GM20431 (cell line): ENCODE data around the gene GATA2.

Source experiments
- in situ Hi-C: fragments of 300-500 bp; cut with MseI, MboI; formaldehyde crosslinking; loops from one replicate; pipeline ENCODE4 v1.15.0; 2020; ENCODE audit warnings: low sequenced_read_pairs; ENCODE audit not compliant: unreplicated experiment

Gene GATA2

DNA sequence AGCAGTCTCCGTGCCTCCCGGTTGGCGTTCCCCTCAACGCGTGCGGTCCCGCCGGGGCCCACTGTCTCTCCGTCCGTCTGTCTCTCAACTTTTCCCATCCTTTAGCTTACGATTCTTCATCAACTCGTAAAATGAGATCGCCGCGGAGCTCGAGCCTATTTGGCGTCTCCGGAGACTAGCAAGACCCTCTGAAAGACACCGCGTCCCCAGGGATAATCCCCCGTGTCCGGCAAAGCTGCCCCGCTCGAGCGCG is 3.4 kb downstream of the GATA2 start:
- in situ Hi-C loops, result no loop called here

DNA sequence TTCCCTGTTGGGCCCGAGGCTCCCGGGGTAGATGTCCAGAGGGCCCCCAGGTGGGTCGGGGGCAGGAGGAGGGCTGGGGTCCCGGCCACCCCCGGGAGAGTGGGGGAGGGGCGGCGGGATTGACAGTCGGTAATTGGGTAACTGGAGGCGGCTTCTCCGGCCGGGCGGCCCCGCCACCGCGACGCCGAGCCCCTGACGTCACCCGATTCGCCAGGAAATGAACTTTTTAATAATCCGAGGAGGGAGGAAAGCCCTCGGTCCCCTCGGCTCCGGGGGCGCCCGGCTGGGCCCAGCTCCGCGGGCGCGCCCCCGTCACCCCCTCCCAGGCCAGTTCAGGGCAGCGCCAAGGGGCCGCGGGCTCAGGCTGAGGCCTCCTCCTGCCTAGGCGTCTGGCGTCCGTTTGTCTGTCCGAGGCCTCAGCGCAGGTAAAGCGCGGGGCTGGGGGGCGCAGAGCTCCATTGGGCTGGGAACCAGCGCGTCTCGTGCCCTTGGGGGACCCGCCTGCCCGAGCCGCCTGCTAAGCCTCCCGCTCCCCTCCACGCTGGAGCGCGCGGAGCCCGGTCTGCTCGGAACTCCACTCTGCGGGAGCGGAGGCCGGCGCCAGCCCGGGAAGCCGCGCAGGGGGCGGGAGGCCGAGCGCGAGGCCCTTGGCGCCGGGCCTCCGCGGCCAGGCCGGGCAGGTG is 3.9 kb downstream of the GATA2 start:
- in situ Hi-C loops, result no loop called here

DNA sequence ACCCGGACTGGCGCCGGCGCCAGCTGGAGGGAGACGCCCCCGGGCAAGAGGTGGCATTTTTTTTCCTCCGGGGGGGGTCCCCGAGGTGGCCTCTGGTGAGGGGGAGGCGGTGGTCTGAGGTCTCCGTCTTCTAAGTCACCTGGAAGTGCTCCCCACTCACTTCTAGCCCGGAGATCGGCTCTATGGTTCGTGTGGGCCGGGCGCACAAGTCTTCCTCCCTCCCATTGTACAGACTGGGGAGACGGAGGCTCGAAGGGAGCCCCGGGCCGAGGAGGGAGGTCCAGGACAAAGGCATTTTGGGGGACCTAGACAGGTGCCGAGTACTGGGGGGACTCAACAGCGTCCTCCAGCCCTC is 4.4 kb downstream of the GATA2 start:
- in situ Hi-C loops, result no loop called here

DNA sequence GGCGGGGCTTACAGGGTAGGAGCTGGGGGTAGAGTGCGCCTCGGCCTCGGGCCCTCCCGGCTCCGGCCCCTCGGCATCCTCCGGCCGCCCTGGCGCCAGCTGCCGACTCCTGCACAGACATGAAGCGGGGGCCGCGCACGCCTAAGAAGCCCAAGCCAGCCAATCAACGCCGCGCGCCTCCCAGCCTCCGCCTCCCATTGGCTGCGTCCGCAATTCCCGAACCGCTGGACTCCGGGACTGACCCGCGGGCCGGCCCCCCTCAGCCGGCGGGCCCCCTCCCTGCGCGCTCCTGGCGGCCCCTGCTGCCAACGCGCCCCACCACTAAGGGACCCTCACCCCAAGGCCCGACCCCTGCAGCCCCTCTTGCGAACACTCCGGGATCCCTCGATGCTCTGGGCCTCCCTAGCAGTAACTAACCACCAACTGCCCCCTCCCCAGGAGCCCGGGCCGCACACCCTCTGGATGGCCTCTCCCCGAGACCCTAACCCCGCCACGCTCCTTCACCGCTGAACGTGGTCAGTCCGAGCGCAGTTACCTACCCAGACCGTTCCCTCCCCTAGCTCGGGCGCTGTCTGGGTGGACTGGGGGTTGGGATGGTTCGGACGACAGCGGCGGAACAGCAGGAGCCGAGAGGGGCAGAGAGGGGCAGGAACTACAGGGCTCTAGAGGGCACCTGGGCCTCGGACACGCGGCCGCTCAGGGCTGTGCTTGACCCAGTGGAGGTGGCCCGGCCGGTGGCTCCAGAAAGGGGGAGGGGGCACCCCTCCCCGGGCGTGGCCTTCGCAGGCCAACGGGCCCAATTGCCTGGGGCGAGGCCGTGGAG is 5.0 kb downstream of the GATA2 start:
- in situ Hi-C loops, result no loop called here

DNA sequence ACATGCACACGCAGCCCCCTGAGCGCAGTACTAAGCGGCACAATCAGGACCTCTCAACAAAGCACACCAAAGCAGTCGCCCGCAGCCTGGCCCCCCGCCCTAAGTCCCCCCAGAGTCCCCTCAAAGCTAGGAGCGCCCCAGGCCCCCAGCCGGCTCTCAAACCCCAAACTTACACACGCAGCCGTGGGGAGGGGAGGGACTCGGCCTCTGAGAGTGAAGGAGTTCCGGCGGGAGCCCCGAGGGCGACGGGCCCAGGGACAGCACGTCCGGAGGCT is 5.5 kb downstream of the GATA2 start:
- in situ Hi-C loops, result no loop called here

DNA sequence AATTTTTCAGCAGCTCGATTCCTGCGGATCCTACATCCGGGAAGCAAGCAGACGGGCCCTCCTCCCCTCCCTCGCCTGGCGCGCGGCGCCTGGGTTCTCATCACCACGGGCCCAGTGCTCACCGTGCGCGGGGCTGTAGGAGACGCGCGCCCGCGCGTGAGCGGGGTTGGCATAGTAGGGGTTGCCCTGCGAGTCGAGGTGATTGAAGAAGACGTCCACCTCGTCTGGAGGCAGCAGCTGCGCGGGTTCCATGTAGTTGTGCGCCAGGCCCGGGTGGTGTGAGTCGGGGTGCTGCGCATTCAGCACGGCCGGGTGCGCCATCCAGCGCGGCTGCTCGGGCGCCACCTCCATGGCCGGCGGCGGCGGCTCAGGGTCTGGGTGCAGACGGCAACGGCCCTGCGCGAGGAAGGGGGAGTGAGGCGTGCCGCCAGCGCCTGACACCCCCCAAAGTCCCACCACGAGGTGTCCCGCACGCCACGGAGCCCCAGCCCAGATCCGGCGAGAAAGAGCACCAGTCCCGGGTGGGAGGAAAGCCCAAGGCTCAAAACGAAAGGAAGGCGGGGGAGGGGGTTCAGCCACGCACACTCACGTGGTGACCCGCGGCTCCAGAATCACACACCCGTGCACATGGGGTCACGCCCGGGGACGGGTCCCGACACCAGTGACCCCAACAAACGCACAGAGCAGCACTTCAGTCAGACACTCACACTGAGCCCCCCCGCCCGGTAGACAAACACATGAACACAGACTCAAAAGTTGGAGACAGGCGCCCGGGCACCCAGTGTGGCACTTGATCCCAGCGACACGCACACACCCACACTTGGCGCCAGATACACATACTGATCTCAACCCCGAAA is 6.1 kb downstream of the GATA2 start:
- in situ Hi-C loops, result no loop called here

DNA sequence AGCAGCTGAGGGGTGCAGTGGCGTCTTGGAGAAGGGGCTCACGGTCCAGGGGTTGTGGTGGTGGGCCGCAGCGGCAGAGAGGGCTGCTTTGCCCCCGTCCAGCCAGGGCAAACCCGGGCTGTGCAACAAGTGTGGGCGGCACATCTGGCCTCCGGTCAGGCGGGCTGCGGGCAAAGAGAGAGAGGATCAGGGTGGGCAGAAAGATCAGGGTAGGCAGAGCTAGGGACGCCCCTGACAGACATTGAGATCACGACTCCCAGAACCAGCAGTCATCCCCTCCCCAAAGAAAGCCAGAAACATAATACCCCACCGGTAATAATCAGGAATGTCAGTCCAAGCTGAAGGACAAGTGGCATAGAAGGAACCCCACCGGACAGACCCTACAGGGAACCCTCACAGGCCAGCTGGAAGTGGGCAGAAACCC is 6.8 kb downstream of the GATA2 start:
- in situ Hi-C loops, result no loop called here

DNA sequence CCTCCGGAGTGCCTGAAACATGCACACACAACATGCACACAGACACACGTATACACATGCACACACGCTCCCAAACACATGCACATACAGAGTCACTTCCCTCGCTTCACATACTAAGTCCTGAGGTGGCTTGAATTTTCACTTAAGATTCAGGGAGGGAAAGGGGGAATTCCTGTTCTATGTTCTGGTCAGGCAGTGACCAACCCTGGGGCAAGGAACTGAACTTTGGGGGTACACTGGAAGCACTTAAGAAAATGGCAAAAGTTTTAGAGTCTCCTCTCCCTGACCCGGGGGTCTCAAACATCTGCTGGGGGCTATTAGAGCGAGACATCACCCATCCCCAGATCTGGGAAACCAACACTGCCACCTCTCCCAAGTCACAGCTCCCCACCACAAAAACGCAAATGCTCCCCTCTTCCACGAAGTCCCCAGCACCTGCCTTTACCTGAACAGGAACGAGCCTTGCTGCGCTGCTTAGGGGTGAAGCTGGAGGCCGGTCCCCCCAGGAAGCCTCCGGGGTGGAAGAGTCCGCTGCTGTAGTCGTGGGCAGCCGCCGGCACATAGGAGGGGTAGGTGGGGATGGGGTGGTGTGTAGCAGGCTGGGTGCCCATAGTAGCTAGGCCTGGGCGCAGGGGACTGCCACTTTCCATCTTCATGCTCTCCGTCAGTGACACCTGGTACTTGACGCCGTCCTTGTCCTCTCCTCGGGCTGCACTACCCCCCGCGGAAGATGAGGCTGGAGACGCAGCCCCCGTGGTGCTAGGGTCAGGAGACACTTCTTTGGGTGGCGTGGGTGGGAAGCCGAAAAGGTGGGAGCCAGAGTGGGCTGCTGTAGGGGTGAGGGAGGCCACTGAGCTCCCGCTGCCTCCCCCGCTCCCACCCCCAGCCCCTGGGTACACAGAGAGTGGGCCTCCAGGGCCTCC is 7.5 kb downstream of the GATA2 start:
- in situ Hi-C loops, result no loop called here

DNA sequence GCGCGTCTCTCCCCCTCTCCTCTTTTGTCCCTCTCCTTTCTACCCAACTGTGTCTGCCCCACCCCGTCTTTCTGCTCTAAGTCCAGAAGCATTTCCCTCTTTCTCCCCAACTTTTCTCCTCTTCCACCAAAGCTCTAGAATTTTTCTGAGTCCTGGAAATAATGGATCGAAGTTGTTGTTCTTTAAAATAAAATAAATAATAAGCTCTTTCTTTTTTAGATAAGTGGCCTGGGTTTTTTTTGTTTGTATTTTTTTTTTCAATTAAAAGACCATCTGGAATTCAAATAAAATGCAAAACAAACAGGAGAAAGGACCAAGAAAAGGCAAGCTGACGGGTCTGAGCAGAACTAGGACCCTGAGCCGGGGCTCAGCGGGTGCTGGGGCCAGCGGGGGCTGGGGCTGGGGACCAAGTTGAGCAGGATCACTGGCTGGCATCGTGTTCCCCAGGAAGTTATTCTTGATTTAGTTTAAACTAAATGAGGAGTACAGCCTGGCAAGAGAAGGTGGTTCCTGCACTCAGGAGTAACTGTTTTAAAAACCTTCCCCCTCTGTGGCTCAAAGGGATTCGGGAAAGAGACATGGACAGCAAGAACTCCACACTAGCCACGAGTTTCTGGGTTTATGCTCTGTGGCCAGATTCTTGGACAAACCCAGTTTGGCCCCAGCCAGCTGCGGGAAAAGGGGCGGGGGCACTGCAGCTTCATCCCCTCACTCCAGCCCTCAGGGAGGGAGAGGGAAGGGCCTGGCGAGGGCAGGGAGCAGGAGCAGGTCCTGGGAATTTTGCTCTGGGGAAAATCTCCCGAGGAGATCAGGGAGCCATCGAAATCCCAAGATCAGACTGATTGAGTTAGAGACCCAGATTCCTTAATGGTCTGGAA is 8.4 kb downstream of the GATA2 start:
- in situ Hi-C loops, result no loop called here

DNA sequence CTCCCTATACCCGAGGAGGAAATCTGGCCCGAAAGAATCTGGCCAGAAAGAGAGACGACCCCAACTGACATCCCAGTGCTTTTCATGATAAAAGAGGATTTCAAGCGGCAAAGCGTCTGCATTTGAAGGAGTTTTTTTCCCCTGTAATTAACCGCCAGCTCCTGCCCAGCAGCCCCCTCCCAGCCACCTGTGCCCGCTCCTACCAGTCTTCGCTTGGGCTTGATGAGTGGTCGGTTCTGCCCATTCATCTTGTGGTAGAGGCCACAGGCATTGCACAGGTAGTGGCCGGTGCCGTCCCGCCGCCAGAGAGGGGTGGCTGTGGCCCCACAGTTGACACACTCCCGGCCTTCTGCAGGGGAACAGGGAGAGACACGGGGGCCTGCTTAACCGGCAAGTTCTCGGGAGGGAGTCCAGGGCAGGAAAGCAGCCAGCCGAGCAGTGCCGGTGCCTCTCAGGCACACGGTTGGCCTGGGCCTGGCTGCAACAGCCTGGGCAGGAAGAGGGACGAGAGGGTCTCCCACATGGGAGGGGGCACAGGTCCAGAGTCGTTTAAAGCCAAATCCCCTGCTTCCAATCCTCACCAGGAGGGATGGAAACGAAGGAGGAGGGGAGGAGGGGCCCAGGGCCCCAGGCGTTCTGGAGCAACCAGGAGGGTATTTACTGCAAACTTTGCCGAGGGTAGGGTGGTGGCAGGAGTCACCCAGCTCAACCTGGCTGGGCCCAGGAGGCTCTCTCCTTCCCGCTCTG is 9.2 kb downstream of the GATA2 start:
- in situ Hi-C loops, result no loop called here

DNA sequence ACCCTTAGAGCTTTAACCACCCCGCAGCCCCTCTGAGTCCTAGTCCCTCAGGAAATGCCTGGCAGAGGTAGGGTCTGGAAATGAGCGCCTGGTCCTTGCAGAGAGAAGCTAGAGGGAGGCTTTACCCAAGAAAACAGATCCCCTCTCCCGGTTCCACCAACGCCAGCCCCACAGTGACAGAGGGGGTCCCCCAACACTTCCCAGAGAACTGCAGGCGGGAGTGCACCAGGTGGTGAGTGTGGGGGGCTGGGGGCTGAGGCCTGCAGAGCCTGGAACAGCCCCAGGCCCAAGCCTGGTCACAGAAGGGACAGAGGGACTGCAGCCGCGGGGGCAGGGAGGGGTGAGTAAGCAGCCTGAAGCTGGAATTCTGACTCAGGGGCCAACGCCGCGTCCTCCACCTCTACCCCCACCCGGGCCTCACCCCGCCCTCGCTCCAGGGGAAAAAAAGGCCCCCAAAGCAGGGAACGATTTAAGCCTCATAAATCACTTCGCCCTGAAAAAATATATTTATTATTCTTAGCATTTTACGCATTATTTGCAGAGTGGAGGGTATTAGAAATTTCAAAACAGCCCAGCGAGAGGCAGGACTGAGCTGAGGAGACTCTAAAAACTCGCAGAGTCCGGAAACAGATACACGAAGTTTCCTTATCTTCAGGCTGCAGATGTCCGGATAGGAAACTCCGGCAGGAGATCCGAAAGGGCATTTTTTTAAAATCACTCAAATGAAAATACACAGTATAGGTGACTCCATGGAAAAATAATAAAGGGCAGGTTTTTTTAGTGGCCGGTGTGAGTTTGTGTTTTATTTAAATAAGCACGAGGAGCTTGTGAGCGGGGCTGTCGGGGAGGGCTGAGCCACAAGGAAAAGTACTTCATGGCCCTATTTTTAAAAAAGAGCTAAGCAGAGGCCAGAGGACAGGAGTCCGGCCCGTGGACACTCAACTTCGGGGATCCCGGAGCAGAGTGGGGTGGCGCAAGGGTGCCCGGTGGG is 10.0 kb downstream of the GATA2 start:
- in situ Hi-C loops, result no loop called here

DNA sequence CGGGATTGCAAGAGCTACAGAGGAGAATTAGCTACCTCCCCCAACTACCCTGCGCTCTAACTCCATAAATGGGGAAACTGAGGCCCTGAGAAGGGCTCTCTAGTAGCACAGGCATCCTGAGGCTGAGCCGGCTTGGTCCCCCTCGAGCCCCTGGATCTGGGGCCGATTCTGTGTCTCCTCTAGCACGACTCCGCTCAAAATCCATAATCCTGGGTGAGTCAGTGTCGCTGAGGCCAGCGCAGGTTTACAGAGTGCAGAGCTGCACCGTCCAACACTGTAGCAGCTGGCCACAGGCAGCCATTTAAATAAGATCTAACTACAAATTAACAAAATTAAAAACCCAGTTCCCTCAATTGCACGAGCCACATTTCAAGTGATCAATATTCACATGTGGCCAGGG is 10.8 kb downstream of the GATA2 start:
- in situ Hi-C loops, result no loop called here

DNA sequence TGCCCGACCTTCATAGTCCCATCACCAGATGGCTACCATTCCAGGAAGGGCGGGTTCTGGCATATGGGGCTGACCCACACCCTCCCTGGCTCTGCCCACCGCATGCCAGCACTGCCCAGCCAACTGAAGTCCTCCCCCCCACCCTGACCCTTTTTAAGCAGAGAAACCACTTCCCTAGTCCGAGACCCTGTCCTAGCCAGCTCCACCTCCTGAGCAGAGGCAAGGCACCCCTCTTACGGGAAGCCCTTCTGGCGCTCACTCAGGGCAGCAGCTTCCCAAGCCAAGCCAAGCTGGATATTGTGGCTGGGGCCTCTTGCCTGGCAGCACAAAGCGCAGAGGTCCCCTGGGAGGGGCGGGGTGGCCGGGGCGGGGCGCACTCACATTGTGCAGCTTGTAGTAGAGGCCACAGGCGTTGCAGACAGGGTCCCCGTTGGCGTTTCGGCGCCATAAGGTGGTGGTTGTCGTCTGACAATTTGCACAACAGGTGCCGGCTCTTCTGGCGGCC is 11.5 kb downstream of the GATA2 start:
- in situ Hi-C loops, result no loop called here

DNA sequence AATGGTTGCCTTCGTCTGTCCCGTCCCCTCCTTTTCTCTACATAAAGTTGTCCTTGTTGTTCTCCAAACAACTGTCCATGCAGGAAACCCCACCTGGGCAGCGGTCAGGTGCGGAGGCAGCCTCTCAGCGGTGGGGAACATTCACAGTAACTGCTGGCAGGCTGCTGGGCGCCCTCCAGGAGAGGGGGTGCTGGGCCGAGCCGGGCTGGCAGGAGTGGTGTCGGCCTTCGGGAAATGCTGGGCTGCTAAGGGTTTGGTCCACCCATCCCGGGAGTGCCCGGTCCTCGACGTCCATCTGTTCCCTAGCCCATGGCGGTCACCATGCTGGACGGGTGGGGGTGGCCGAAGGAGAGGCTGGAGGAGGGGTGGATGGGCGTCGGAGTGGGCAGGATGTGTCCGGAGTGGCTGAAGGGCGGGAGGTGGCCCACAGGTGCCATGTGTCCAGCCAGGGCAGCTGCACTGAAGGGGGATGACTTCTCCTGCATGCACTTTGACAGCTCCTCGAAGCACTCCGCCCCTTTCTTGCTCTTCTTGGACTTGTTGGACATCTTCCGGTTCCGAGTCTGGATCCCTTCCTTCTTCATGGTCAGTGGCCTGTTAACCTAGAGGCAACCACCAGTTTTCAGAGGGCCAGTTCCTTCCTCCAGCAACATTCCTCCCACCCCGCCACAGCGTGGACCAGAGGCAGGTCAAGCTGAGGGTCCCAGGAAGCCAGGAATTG is 12.1 kb downstream of the GATA2 start:
- in situ Hi-C loops, result no loop called here

DNA sequence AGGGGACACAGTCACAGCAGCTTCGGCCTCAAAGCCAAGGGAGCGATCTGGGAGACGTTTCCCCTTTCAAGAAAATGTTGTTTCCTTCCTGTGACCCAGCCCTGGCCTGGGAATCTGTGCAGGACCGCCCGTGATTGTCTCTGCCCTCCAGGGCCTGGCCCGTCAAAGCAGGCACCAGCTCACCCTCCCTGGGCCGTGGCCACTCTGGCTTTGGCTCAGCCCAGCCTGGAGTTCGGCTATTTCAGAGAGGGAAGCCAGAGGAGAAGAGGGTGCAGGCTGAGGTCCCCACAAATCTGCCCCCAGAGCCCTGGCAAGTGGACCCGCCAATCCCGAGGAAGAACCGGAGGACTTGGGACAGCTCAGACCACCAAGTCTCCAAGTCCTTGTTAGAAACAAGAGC is 12.7 kb downstream of the GATA2 start:
- in situ Hi-C loops, result no loop called here

DNA sequence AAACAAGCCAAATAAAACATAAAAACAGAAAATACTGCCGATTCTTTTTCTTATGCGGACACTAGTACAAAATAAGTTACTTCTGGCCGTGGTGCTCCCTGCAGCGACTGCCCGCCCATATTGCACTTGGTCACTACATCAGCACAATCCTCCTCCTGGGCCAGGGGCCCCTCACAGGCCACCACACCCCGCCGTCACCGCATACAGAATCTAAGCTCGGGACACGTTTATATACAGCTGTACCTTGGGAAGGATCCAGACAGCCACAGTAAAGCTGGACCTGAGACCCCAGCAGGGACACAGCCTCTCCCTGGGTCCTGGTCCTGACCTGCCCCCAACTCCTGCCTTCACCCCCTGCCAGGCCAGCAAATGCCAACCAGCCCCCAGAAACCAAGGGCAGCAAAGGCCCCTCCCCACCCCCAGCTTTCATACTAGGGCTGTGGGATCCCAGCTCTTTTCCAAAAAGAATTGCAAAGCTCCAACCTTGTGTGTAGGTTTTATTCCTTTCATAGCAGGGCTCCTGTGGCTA is 13.4 kb downstream of the GATA2 start:
- in situ Hi-C loops, result no loop called here
